Natural killer cell (primary cell): ENCODE measurements around the gene RFX3. TPM values are rescaled to one million over a fixed set of nuclear protein-coding genes. Genes with fewer than 3 reads are reported as not detected.

Experiments used
- ATAC-seq, 3 donors: fragments of 150-1000 bp in 2 of 3; fragments of 200-7000 bp in 1 of 3; cut with Tn5 transposase; 1 replicate in 1 of 3; 2 replicates in 2 of 3; pipeline ENCODE4 v1.10.0; 2021; ENCODE audit warnings: mild to moderate bottlenecking in 2 of 3, moderate library complexity in 2 of 3
- DNase-seq, 2 donors: peaks; one replicate each; pipeline versions ENCODE4 v3.0.0 to v3.0.0-alpha.2; 2013 to 2021; ENCODE audit warnings: mixed read lengths in 1 of 2
- H3K27ac ChIP-seq: one replicate; pipeline ENCODE4 v1.5.1; 2013; ENCODE audit warnings: mild to moderate bottlenecking, low read length
- H3K27me3 ChIP-seq: one replicate; pipeline ENCODE4 v1.6.1; 2013; ENCODE audit warnings: low read length; ENCODE audit not compliant: control insufficient read depth, insufficient read depth
- H3K36me3 ChIP-seq: one replicate; pipeline ENCODE4 v1.6.1; 2013; ENCODE audit warnings: low read length; ENCODE audit not compliant: control insufficient read depth, insufficient read depth
- H3K4me1 ChIP-seq: one replicate; pipeline ENCODE4 v1.6.1; 2013; ENCODE audit warnings: low read length; ENCODE audit not compliant: control insufficient read depth, insufficient read depth
- H3K4me3 ChIP-seq: one replicate; pipeline ENCODE4 v1.5.1; 2013; ENCODE audit warnings: low read length
- H3K9me3 ChIP-seq: one replicate; pipeline ENCODE4 v1.6.1; 2013; ENCODE audit warnings: low read length; ENCODE audit not compliant: control insufficient read depth, insufficient read depth
- H3K27ac Mint-ChIP-seq, 2 donors: one replicate each; pipeline ENCODE4 v1.8.0; 2022; ENCODE audit warnings: mild to moderate bottlenecking in 2 of 2, mixed read lengths in 2 of 2, moderate library complexity in 1 of 2
- H3K27me3 Mint-ChIP-seq, 2 donors: one replicate each; pipeline ENCODE4 v1.8.0; 2022; ENCODE audit warnings: low read depth in 2 of 2, mixed read lengths in 2 of 2
- H3K36me3 Mint-ChIP-seq: one replicate; pipeline ENCODE4 v1.8.0; 2022; ENCODE audit warnings: mixed read lengths
- H3K4me1 Mint-ChIP-seq, 2 donors: one replicate each; pipeline ENCODE4 v1.8.0; 2022; ENCODE audit warnings: mixed read lengths in 2 of 2
- H3K4me3 Mint-ChIP-seq: one replicate; pipeline ENCODE4 v1.8.0; 2022; ENCODE audit warnings: mild to moderate bottlenecking, moderate library complexity, mixed read lengths
- H3K9me3 Mint-ChIP-seq, 2 donors: one replicate each; pipeline ENCODE4 v1.8.0; 2022; ENCODE audit warnings: mixed read lengths in 2 of 2
- CTCF ChIP-seq: fragments of 200-600 bp; IDR thresholded peaks from one replicate; pipeline ENCODE4 v1.8.0; 2022; ENCODE audit warnings: antibody characterized with exemption
- WGBS: methylation state at CpG from one replicate; pipeline ENCODE4 v1.1.7; 2013; ENCODE audit warnings: missing lambda C conversion rate; ENCODE audit not compliant: insufficient coverage; 5-methylcytosine and 5-hydroxymethylcytosine counted together
- intact Hi-C: fragments of 100-400 bp; cut with micrococcal nuclease; formaldehyde crosslinking; loops from one replicate; pipeline ENCODE4 v1.14.2; 2022
- total RNA-seq, 4 donors: library from RNA; stranded (reverse); fragments of 120-200 nt in 1 of 4; gene quantifications; one replicate each; pipeline versions ENCODE4 v1.2.3 to v1.2.4, GENCODE V29; 2013 to 2022

RFX3 gene
- total RNA-seq, 3 donors from 2014 or later (not counting 1 experiment from before 2014, with no cell fraction given) = 24.0 to 30.6 (median 30.0) TPM

DNA sequence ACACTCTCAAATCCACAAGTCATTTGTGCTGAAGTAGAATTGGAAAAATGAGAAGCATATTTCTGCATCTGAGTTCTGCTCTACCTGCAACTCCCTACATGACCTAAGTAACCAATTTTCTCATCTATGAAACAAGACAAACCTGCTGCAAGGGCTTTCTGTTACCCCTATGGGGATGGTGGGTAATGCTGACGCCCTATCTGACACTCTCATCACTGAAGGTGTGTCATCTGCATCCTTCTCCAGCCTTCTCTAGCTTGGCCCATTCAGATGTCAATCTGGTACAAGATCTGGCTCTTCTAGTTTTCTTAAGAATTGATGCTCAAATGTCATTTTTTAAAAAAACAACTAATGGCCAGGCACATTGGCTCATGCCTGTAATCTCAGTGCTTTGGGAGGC lies 73.8 kb downstream of the RFX3 start:
- H3K4me3 Mint-ChIP-seq = no peak overlapping the region
- no peaks in the 10 kb centered on the region for H3K9me3 Mint-ChIP-seq
- no peaks in the 10 kb centered on the region for H3K36me3 Mint-ChIP-seq
- H3K27me3 Mint-ChIP-seq = no peaks in the 10 kb centered on the region
- H3K27ac Mint-ChIP-seq = no peak overlapping the region
- Histone ChIP-seq H3K9me3 (no peaks in the 10 kb centered on the region), H3K27me3 (no peaks in the 10 kb centered on the region), H3K4me1 (no peaks in the 10 kb centered on the region), H3K36me3 (no peaks in the 10 kb centered on the region), H3K4me3 (no peak overlapping the region), H3K27ac (no peak overlapping the region)
- H3K4me1 Mint-ChIP-seq = peaks cover 0 to 6% of the 10 kb centered on the region in 2 donors
- DNase-seq (no peak), ATAC-seq (no peak)
- TF ChIP-seq CTCF = no peak
- 100% methylated on average over 1 of the region's 1 CpG for WGBS
- intact Hi-C loops = no loop called here

- H3K4me1 Mint-ChIP-seq = peaks cover 0 to 6% of the 10 kb centered on the region in 2 donors
Measured at GRCh38 chr9:3447788-3448187, 78.0 kb downstream of the RFX3 start.

DNA sequence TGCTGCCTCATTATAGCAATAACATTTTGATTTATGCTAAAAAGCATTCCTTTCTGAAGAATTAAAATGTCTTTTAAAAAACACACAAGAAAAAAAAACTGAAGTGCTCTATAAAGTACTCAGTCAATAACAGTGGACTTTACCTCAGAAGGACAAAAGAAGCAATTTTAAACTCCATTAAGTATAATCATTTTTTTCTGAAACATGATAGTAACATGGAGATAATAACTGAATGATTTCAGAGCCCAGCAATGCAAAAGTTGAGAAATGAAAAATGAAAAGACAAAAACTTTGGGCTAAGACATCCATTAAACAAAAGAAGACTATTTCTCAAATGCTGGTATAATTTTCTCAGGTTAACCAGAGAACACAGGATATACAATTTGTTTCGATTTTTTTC lies 78.7 kb downstream of the RFX3 start:
- no peaks in the 10 kb centered on the region for H3K36me3 ChIP-seq
- no peaks in the 10 kb centered on the region for H3K27me3 Mint-ChIP-seq
- H3K27me3 ChIP-seq = no peaks in the 10 kb centered on the region
- H3K4me3 ChIP-seq = no peak overlapping the region
- H3K9me3 ChIP-seq = no peaks in the 10 kb centered on the region
- no peak overlapping the region for H3K4me3 Mint-ChIP-seq
- DNase-seq = no peak
- no peak overlapping the region for H3K27ac Mint-ChIP-seq
- WGBS = 100% methylated on average over 1 of the region's 1 CpG
- no peak overlapping the region for H3K27ac ChIP-seq
- intact Hi-C loops = no loop called here
- H3K4me1 ChIP-seq = no peaks in the 10 kb centered on the region
- TF ChIP-seq CTCF = no peak
- peaks cover 0 to 6% of the 10 kb centered on the region in 2 donors for H3K4me1 Mint-ChIP-seq
- no peaks in the 10 kb centered on the region for H3K9me3 Mint-ChIP-seq
- no peak for ATAC-seq
- no peaks in the 10 kb centered on the region for H3K36me3 Mint-ChIP-seq

More at GRCh38 chr9:3447788-3448187, 78.0 kb downstream of the RFX3 start:
- 96% methylated on average over 1 of the region's 1 CpG for WGBS
- Histone ChIP-seq H3K36me3 (no peaks in the 10 kb centered on the region), H3K27ac (no peak overlapping the region), H3K9me3 (no peaks in the 10 kb centered on the region), H3K27me3 (no peaks in the 10 kb centered on the region), H3K4me1 (no peaks in the 10 kb centered on the region), H3K4me3 (no peak overlapping the region)
- no peak for DNase-seq
- intact Hi-C loops = no loop called here
- H3K27me3 Mint-ChIP-seq = no peaks in the 10 kb centered on the region
- H3K4me3 Mint-ChIP-seq = no peak overlapping the region
- H3K9me3 Mint-ChIP-seq = no peaks in the 10 kb centered on the region
- ATAC-seq = no peak
- no peak overlapping the region for H3K27ac Mint-ChIP-seq
- no peak for TF ChIP-seq CTCF
- H3K36me3 Mint-ChIP-seq = no peaks in the 10 kb centered on the region

DNA sequence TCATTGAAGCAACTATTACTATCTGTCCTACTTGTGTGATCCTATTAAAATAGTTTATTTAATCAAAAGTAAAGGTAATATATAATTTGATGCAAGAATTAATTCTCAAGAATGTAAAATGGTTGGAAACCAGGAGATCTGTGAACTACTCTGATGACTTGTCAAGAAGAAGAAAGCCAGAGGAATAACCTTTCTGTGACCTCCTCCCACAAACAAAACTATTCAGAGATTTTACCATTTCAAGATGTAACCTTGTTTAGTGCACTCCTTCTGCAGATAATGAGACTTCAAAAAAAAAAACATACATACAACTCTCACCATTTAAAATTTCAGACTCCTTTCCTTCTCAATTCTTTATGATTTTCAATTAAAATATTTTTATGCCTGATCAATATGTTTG lies 79.5 kb downstream of the RFX3 start:
- no peak for DNase-seq
- Histone ChIP-seq H3K4me3 (no peak overlapping the region), H3K36me3 (no peaks in the 10 kb centered on the region), H3K27me3 (no peaks in the 10 kb centered on the region), H3K27ac (no peak overlapping the region), H3K4me1 (no peaks in the 10 kb centered on the region), H3K9me3 (no peaks in the 10 kb centered on the region)
- ATAC-seq = no peak
- Mint-ChIP-seq H3K9me3 (no peaks in the 10 kb centered on the region), H3K27ac (no peak overlapping the region), H3K4me1 (peaks cover 3 to 8% of the 10 kb centered on the region in 2 donors), H3K36me3 (no peaks in the 10 kb centered on the region), H3K4me3 (no peak overlapping the region), H3K27me3 (no peaks in the 10 kb centered on the region)
- TF ChIP-seq CTCF = no peak
- intact Hi-C loops = no loop called here
